Measurements from ENCODE around the gene FOXP2. TPM values are rescaled to one million over a fixed set of nuclear protein-coding genes. Genes with fewer than 3 reads are reported as not detected.

The FOXP2 gene
- total and polyA plus RNA-seq, 2 experiments from 2014 or later = 10.0 to 14.7 TPM

- no peak overlapping the region for H3K4me3 ChIP-seq
- H3K27ac ChIP-seq = no peak overlapping the region
- DNase-seq (ENCODE audit: low spot score) = no peak
- H4K20me1 ChIP-seq (ENCODE audit: insufficient read depth, poor library complexity, severe bottlenecking) = no peaks in the 10 kb centered on the region
- H3K9me3 ChIP-seq (ENCODE audit: low read depth) = no peaks in the 10 kb centered on the region
- H3K9me2 ChIP-seq (replicated peaks; ENCODE audit: insufficient read depth) = no peaks in the 10 kb centered on the region
- no peaks in the 10 kb centered on the region for H3K79me2 ChIP-seq
- no peak overlapping the region for H2AFZ ChIP-seq
- H3K4me2 ChIP-seq = no peak overlapping the region
- no peaks in the 10 kb centered on the region for H3K4me1 ChIP-seq (ENCODE audit: insufficient read depth)
- H3K36me3 ChIP-seq (replicated peaks; ENCODE audit: insufficient read depth, low read depth) = no peaks in the 10 kb centered on the region
- TF ChIP-seq CTCF (IDR thresholded peaks at IDR 0.05; ENCODE audit: poor library complexity) = no peak
- TF ChIP-seq EZH2phosphoT487 (IDR thresholded peaks at IDR 0.05; ENCODE audit: low read depth, severe bottlenecking, unreplicated experiment) = no peak
- TF ChIP-seq EZH2 (IDR thresholded peaks at IDR 0.05; ENCODE audit: borderline replicate concordance) = no peak
- no peaks in the 10 kb centered on the region for H3K27me3 ChIP-seq
Measured at GRCh38 chr7:114670676-114671075, 256.1 kb downstream of the FOXP2 start.

GRCh38 chr7:114671563-114672123, 257.0 kb downstream of the FOXP2 start:
- H3K79me2 ChIP-seq = no peaks in the 10 kb centered on the region

GRCh38 chr7:114678116-114678515, 263.5 kb downstream of the FOXP2 start:
- Histone ChIP-seq H3K79me2 (no peaks in the 10 kb centered on the region), H3K4me1 (ENCODE audit: insufficient read depth) (no peaks in the 10 kb centered on the region), H3K9me2 (replicated peaks; ENCODE audit: insufficient read depth) (no peaks in the 10 kb centered on the region), H3K9me3 (ENCODE audit: low read depth) (no peaks in the 10 kb centered on the region), H3K36me3 (replicated peaks; ENCODE audit: insufficient read depth, low read depth) (no peaks in the 10 kb centered on the region), H4K20me1 (ENCODE audit: insufficient read depth, poor library complexity, severe bottlenecking) (no peaks in the 10 kb centered on the region), H3K4me2 (no peak overlapping the region), H3K27me3 (no peaks in the 10 kb centered on the region), H2AFZ (no peak overlapping the region), H3K4me3 (no peak overlapping the region), H3K27ac (no peak overlapping the region)
- 85% methylated on average over 2 of the region's 2 CpGs for WGBS (ENCODE audit: low lambda C conversion rate, missing lambda C conversion rate)
- TF ChIP-seq CTCF (IDR thresholded peaks at IDR 0.05; ENCODE audit: poor library complexity) (no peak), EZH2phosphoT487 (IDR thresholded peaks at IDR 0.05; ENCODE audit: low read depth, severe bottlenecking, unreplicated experiment) (no peak), EZH2 (IDR thresholded peaks at IDR 0.05; ENCODE audit: borderline replicate concordance) (no peak)
- DNase-seq (ENCODE audit: low spot score) = no peak

More at GRCh38 chr7:114671563-114672123, 257.0 kb downstream of the FOXP2 start:
- no peaks in the 10 kb centered on the region for H3K9me3 ChIP-seq (ENCODE audit: low read depth)
- H3K27ac ChIP-seq = no peak overlapping the region
- H3K27me3 ChIP-seq = no peaks in the 10 kb centered on the region
- no peaks in the 10 kb centered on the region for H3K36me3 ChIP-seq (replicated peaks; ENCODE audit: insufficient read depth, low read depth)
- no peaks in the 10 kb centered on the region for H4K20me1 ChIP-seq (ENCODE audit: insufficient read depth, poor library complexity, severe bottlenecking)
- DNase-seq (ENCODE audit: low spot score) = no peak
- H3K9me2 ChIP-seq (replicated peaks; ENCODE audit: insufficient read depth) = no peaks in the 10 kb centered on the region
- WGBS (ENCODE audit: low lambda C conversion rate, missing lambda C conversion rate) = 82% methylated on average over 2 of the region's 2 CpGs
- H3K4me3 ChIP-seq = no peak overlapping the region
- TF ChIP-seq CTCF (IDR thresholded peaks at IDR 0.05; ENCODE audit: poor library complexity) (no peak), EZH2phosphoT487 (IDR thresholded peaks at IDR 0.05; ENCODE audit: low read depth, severe bottlenecking, unreplicated experiment) (no peak), EZH2 (IDR thresholded peaks at IDR 0.05; ENCODE audit: borderline replicate concordance) (no peak)
- H3K4me1 ChIP-seq (ENCODE audit: insufficient read depth) = no peaks in the 10 kb centered on the region
- no peak overlapping the region for H3K4me2 ChIP-seq
- H2AFZ ChIP-seq = no peak overlapping the region

- H3K27me3 ChIP-seq = no peaks in the 10 kb centered on the region
- H3K36me3 ChIP-seq (replicated peaks; ENCODE audit: insufficient read depth, low read depth) = no peaks in the 10 kb centered on the region
- TF ChIP-seq EZH2phosphoT487 (IDR thresholded peaks at IDR 0.05; ENCODE audit: low read depth, severe bottlenecking, unreplicated experiment) = no peak
- TF ChIP-seq EZH2 (IDR thresholded peaks at IDR 0.05; ENCODE audit: borderline replicate concordance) = no peak
- no peak for DNase-seq (ENCODE audit: low spot score)
- H3K4me3 ChIP-seq = no peak overlapping the region
- H4K20me1 ChIP-seq (ENCODE audit: insufficient read depth, poor library complexity, severe bottlenecking) = no peaks in the 10 kb centered on the region
- H3K4me1 ChIP-seq (ENCODE audit: insufficient read depth) = no peaks in the 10 kb centered on the region
- no peaks in the 10 kb centered on the region for H3K9me3 ChIP-seq (ENCODE audit: low read depth)
- no peak overlapping the region for H2AFZ ChIP-seq
- no peak overlapping the region for H3K4me2 ChIP-seq
- WGBS (ENCODE audit: low lambda C conversion rate, missing lambda C conversion rate) = 93% methylated on average over 4 of the region's 4 CpGs
- no peaks in the 10 kb centered on the region for H3K9me2 ChIP-seq (replicated peaks; ENCODE audit: insufficient read depth)
- H3K27ac ChIP-seq = no peak overlapping the region
- H3K79me2 ChIP-seq = no peaks in the 10 kb centered on the region
Measured at GRCh38 chr7:114687238-114687637, 272.6 kb downstream of the FOXP2 start.
